HG03025 (cell line): ENCODE measurements around the gene LIMS1.
A peak's percentile ranks its signal among the peaks of the same experiment; 100 is the strongest.
"Not testable (repeated sequence)": the region's sequence is repeated elsewhere in the genome, so short reads cannot be mapped to it uniquely, and the experiment has no call there.

Experiments
- ATAC-seq: cut with Tn5 transposase; IDR thresholded peaks from one replicate; pipeline ENCODE4 v1.9.1; 2021; ENCODE audit warnings: mild to moderate bottlenecking, moderate library complexity; ENCODE audit not compliant: unreplicated experiment, low FRiP score

The LIMS1 gene

GRCh38 chr2:108701208-108701607 is 166.9 kb downstream of the LIMS1 start:
- no peak for ATAC-seq

- ATAC-seq: no peak
These were observed 167.5 kb downstream of the LIMS1 start for GRCh38 chr2:108701806-108702205.

DNA sequence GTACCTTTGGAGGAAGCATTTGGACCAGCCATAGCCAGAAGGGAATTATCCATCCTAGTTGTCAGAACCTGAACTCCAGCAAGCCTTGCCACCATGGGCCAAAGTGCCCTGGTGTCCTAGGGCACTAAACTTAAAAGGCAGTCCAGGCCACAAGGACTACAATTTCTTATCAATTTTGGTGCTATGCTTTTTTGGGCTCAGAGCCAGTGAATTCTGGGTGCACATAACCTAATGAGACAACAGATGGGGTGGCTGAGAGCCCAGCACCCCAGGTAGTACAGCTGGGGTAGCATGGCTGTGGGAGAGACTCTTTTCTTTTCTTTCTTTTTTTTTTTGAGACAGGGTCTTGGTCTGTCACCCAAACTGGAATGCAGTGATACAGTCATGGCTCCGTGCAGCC is 170.6 kb downstream of the LIMS1 start:
- ATAC-seq: no peak

- no peak for ATAC-seq
These were observed 173.0 kb downstream of the LIMS1 start for GRCh38 chr2:108707300-108707699.

DNA sequence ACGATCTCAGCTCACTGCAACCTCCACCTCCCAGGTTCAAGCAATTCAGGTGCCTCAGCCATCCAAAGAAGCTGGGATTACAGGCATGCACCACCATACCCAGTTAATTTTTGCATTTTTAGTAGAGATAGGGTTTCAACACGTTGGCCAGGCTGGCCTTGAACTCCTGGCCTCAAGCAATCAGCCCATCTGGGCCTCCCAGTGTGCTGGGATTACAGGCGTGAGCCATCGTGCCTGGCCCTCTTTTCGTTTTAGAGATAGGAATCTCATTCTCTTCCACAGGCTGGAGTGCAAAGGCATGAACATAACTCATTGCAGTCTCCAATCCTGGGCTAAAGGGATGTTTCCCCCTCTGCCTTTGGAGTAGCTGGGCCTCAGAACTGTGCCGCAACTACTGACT is 182.7 kb downstream of the LIMS1 start:
- ATAC-seq: not testable (repeated sequence)

- ATAC-seq: peak; percentile 98
These were observed 185.1 kb downstream of the LIMS1 start, which contains the start of gene RANBP2 for GRCh38 chr2:108719149-108720044. Gene RANBP2 (plus strand): TSS chr2:108719482. CDS start chr2:108719607, 125 bp downstream.

- not testable (repeated sequence) for ATAC-seq
These were observed 191.8 kb downstream of the LIMS1 start for GRCh38 chr2:108726048-108726447.

DNA sequence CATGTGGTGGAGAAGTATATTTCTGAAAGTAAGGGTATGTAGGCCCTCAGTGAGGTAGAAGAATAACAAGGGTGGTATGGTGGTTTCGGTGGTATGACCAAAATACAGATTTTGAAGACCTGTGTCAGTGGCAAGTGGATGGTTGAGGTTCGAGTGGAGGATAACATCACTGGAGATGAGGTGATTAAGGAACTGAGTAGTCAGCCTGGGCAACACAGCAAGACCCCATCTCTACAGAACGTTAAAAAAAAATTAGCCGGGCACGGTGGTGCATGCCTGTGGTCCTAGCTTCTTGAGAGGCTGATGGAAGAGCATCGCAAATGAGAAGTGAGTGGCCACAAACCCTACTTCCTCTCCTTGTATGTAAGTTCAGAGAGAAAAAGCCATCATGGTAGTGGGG is 200.4 kb downstream of the LIMS1 start:
- not testable (repeated sequence) for ATAC-seq
